ENCODE results near the gene TRIM38. TPM values are rescaled to one million over a fixed set of nuclear protein-coding genes. Genes with fewer than 3 reads are reported as not detected.

Gene TRIM38
- total RNA-seq, 1 experiment from 2014 or later: 5.8 TPM

DNA sequence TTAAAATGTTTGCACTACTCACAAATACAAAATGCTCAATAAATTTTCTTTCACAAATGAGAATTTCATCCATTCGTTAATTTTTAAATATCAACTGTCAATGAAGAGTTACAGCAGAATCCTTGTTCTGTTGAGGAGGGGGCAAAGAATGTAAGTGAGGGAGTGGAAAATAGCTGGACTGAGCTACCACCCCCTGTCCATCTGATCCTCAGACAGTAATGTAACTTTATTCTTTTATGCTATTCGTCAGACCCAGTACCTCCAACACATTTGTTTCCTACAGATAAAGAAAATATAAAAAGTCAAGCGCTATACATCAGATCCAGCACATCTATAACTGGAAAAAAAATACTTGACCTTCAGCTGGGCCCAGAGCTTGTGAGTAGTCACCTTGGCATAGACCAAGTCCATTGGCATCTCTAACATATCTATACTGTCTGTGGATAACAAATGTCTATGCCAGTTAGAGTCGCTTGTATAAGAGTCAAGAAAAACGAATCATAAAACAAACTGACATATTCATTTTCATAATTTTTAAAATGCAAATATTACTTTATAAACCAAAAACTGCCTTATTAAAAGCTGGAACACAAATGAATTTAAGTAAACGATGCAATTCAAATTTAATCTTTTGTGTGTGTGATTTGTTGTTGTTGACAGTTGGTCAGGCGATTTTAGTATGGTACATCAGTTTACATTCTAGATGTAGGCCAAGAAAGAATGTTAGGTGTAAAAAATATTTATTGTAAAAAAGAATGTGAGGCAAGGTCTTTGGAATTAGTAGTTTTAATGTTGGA lies 67.5 kb downstream of the TRIM38 start:
- in situ Hi-C loops (cut with HindIII; ENCODE audit: low pct_unique_long_range_greater_than_20kb, low sequenced_read_pairs): no loop called here
- no peak for DNase-seq (ENCODE audit: low read depth)

DNA sequence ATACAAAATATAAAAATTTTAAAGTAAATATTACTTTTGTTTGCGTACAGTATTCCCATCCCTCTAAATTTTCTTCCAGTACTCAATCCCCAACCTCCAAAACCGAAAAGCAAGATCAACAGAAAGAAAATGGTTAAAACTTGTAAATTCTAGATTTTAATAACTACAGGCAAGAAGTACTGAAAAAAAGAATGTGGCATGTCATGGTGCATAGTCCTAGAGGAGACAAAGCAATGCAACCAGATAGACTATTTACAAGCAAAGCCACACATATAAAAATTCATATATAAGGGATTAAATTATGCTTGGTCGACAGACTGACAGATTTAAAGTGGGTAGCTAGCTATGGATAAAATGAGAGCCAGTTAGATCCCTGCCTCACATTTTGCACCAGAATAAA lies 68.1 kb downstream of the TRIM38 start:
- DNase-seq (ENCODE audit: low read depth): no peak
- in situ Hi-C loops (cut with HindIII; ENCODE audit: low pct_unique_long_range_greater_than_20kb, low sequenced_read_pairs): no loop called here

DNA sequence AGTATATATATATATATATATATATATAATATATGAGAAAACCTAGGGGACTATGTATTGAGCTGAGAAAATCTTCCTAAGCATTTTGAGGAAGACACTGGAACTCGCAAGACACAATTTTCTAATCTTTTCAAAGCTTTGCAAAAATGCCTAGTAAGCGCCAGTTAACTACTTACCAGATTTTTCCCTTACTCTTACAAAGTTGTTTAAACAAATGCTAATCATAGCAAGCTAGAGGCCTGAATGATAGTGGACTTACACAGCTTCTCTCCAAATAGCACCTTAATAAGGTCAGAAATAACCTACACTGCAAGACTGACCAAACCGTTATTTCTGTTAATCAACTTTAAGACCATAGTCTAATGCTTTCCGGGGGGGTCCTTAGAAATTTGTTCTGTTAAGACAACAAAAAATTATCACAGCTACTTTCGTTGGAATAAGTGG lies 68.6 kb downstream of the TRIM38 start:
- no peak for DNase-seq (ENCODE audit: low read depth)
- in situ Hi-C loops (cut with HindIII; ENCODE audit: low pct_unique_long_range_greater_than_20kb, low sequenced_read_pairs): no loop called here

DNA sequence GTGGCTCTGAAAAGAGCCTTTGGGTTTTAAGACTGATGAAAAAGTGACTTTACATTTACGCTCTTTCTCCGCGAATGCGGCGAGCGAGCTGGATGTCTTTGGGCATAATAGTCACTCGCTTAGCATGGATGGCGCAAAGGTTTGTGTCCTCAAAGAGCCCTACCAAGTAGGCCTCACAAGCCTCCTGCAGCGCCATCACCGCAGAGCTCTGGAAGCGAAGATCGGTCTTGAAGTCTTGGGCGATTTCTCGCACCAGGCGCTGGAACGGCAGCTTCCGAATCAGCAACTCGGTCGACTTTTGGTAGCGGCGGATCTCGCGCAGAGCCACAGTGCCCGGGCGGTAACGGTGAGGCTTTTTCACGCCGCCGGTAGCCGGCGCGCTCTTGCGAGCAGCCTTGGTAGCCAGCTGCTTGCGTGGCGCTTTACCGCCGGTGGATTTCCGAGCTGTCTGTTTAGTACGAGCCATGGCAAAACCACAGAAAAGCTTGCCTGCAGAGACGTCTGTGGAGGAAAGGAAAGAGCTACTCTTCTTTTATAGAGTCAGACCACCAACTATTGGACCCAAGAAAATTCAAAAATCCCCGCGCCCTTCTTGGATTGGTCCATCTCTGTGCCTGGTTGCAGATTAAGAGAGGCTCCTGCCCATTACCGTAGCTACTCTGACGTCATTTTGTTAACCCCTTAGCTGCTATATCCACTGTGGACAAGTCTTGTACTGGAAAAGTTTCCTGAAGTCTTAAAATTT lies 69.2 kb downstream of the TRIM38 start:
- in situ Hi-C loops (cut with HindIII; ENCODE audit: low pct_unique_long_range_greater_than_20kb, low sequenced_read_pairs): no loop called here
- DNase-seq (ENCODE audit: low read depth): peak; percentile 99

DNA sequence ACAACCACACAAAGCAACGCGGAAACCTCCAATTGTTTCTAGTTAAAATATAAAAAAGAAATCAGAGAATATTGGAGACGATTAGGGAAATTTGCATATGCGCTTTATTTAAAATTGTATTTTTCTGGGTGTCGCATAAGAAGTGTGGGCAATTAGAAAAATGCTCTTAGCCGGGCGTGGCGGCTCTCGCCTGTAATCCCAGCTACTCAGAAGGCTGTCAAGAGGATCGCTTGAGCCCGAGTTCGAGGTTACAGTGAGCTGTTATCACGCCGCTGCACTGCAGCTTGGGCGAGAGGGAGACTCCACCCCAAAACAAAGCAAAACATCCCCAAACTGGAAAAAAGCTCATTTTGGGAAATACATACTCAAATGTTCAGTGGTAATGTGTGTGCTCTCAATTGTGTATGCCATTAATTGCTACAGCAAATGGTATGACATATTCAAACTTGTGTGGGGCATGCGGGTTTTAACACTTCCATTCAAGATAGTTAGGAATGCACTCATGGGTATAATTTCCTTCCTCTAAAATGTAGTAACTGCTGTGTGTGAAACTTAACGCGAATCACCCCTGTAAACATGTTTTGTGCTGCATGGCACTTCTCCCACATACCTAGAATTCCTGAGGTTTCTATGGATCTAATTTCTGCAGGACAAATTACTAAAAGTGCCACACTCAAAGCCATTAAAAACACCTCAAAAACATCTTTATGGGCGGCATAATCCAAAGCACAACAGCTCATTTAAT lies 69.9 kb downstream of the TRIM38 start:
- DNase-seq (ENCODE audit: low read depth): peak; percentile 69
- in situ Hi-C loops (cut with HindIII; ENCODE audit: low pct_unique_long_range_greater_than_20kb, low sequenced_read_pairs): no loop called here

DNA sequence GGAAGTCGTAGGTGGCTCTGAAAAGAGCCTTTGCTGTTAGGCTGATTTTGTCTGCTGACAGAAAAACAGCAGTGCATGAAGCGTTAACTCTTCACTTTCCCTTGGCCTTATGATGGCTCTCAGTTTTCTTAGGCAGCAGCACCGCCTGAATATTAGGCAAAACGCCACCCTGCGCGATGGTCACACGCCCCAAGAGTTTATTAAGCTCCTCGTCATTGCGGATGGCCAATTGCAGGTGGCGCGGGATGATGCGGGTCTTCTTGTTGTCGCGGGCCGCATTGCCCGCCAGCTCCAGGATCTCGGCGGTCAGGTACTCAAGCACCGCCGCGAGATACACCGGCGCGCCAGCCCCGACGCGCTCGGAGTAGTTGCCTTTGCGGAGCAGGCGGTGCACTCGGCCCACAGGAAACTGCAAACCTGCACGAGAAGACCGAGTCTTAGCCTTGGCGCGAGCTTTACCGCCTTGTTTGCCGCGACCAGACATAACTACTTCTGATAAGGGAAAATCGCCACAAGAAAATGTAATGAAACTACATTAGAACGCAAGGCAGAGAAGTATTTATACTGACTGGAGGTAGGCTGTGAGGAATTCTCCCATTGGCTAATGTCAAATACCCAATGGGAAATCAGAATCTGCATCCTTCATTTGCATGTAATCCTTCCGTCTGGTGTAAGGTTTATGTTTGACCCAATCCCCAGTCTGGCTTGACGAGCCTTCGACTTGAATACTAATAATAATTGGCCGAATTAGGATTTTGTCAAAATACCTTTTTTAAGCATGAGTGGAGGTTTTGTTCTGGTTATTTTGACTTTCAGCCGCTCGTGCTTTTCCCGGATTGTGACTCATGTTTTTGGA lies 70.7 kb downstream of the TRIM38 start:
- peak; percentile 95 for DNase-seq (ENCODE audit: low read depth)
- in situ Hi-C loops (cut with HindIII; ENCODE audit: low pct_unique_long_range_greater_than_20kb, low sequenced_read_pairs): no loop called here

DNA sequence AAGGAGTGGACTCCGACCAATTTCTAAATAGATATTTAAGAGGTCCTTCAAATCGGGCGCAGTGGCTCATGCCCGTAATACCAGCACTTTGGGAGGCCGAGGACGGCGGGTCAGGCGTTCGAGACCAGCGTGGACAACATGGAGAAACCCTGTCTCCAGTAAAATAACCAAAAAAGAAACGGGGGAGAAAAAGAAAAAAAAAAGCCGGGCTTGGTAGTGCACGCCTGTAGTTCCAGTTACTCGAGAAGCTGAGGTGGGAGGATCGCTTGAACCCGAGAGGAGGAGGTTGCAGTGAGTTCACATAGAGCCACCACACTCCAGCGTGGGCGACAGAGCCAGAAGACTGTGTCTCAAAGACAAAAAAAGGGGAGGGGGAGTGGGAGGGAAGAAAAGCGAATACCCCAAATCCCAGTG lies 71.3 kb downstream of the TRIM38 start:
- DNase-seq (ENCODE audit: low read depth): no peak
- in situ Hi-C loops (cut with HindIII; ENCODE audit: low pct_unique_long_range_greater_than_20kb, low sequenced_read_pairs): no loop called here

DNA sequence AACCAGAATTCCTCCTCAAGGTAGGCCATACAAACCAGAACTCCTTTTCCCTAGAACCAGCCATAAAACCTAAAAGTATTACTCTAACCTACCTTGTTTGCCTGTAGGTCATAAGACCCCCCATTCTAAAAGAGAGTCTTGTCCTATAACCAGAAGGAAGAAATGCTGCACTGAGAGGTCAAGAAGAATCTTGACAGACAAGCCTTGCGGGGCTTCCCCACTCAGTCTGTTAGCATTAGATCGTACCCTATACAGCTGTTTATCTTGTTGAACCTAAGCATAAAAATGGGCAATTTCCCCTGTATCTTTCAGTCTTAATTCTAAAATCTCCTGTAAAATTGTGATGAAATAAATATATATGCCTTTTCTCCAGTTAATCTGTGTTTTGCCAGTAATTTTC lies 72.3 kb downstream of the TRIM38 start:
- in situ Hi-C loops (cut with HindIII; ENCODE audit: low pct_unique_long_range_greater_than_20kb, low sequenced_read_pairs): no loop called here
- DNase-seq (ENCODE audit: low read depth): no peak

Other genes with a start within 250 kb of the TRIM38 start
- gene SLC17A4, start 208.1 kb upstream of the TRIM38 start, total RNA-seq (2014; rRNA removed; shearing (Covaris generic); ENCODE audit: low replicate concordance): not detected in 2 replicates
- 0.24 and 0.64 TPM in 2 replicates for gene SLC17A1, start 130.8 kb upstream of the TRIM38 start, total RNA-seq (2014; rRNA removed; shearing (Covaris generic); ENCODE audit: low replicate concordance)
- gene SLC17A3, start 88.6 kb upstream of the TRIM38 start, total RNA-seq (2014; rRNA removed; shearing (Covaris generic); ENCODE audit: low replicate concordance): 1.5 and 29.5 TPM in 2 replicates
- gene SLC17A2, start 32.1 kb upstream of the TRIM38 start, total RNA-seq (2014; rRNA removed; shearing (Covaris generic); ENCODE audit: low replicate concordance): not detected in 2 replicates
- 27.3 and 32.5 TPM in 2 replicates for gene HFE, start 124.6 kb downstream of the TRIM38 start, total RNA-seq (2014; rRNA removed; shearing (Covaris generic); ENCODE audit: low replicate concordance)